ENCODE data around the gene CXXC5.
"Not testable (repeated sequence)": the region's sequence is repeated elsewhere in the genome, so short reads cannot be mapped to it uniquely, and the experiment has no call there.

The CXXC5 gene

GRCh38 chr5:139648205-139649081 is at the start of gene CXXC5:
Gene CXXC5 (plus strand): TSS chr5:139648349. CDS start chr5:139680524, 32,175 bp downstream.
- DNase-seq = peak; percentile 51 to 63

GRCh38 chr5:139598601-139598965 is 49.6 kb upstream of the CXXC5 start:
- not testable (repeated sequence) for DNase-seq

DNA sequence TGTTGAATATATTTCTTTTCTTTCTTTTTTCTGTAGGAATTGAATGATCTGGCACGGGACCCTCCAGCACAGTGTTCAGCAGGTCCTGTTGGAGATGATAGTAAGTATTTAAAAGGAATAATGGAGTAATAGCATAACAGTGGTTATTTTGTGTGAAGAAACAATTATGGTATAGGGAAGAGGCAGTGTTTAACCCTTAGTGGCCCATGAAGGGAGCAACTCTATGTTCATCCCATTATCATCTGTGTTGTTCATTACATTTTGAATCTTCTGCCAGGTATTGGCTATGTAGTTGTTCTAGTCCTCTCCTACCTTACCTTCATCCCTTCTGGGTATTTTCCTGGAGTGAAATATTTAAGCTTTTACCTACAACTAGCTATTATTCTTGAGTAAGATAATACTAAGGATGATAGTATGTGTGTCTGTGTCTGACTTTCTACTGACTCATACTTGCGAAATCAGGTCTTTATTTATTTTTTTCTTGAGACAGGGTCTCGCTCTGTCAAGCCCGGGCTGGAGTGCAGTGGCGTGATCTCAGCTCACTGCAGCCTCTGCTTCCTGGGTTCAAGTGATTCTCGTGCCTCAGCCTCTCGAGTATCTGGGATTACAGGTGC is 47.7 kb upstream of the CXXC5 start:
- DNase-seq = no peak

DNA sequence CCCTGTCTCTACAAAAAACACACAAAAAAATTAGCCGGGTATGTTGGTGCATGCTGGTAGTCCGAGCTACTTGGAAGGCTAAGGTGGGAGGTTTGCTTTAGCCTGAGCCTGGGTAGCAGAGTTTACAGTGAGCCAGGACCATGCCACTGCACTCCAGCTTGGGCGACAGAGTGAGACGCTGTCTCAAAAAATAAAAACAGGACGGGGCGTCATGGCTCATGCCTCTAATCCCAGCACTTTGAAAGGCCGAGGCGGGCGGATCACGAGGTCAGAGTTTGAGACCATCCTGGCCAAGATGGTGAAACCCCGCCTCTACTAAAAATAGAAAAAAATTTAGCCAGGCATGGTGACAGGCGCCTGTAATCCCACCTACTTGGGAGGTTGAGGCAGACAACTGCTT is 46.7 kb upstream of the CXXC5 start:
- no peak for DNase-seq

- DNase-seq = not testable (repeated sequence)
Observed at GRCh38 chr5:139601948-139602347, 46.2 kb upstream of the CXXC5 start.

GRCh38 chr5:139605887-139606286 is 42.3 kb upstream of the CXXC5 start:
- no peak for DNase-seq

DNA sequence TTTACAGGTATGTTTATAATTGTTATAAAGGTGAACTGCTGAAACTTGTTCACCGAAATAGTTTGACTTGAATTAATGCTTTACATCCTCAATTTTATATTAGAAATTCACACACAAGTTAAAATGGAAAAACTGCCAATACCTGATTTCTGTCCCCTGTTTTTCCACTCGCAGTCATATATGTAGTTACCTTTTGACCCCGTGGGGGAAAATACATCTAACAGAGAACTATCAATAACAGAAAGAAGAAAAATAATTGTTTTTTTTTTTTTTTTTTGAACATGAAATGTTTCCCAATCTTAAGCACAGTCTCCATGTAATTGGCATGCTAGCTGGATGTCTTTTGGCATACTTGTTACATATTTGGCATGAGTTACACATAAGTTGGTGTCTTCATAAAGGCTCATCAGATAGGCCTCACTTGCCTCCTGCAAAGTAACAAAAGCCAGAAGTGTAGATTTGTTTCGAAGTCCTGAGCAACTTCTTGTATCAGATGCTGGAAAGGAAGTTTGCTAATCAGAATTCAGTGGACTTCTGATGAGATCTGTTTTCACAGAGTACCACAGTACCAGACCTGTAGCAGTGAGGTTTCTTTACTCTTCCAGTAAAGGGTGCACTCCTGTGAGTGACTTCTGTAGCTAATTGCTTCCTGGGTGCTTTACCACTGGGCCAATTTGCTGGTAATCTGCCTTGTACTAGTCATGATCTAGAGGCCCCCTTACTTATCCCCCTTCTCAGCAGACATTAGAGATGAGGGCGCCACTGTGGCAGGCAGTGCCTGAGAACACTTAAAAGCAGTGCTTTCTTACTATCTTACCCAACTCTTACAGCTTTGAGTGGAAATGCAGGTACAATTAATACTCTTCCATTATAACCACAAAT is 36.2 kb upstream of the CXXC5 start:
- DNase-seq = no peak

- no peak for DNase-seq
Observed at GRCh38 chr5:139619861-139620260, 28.3 kb upstream of the CXXC5 start.

GRCh38 chr5:139625398-139625797 is 22.8 kb upstream of the CXXC5 start:
- not testable (repeated sequence) for DNase-seq

GRCh38 chr5:139630855-139631254 is 17.3 kb upstream of the CXXC5 start:
- no peak for DNase-seq

DNA sequence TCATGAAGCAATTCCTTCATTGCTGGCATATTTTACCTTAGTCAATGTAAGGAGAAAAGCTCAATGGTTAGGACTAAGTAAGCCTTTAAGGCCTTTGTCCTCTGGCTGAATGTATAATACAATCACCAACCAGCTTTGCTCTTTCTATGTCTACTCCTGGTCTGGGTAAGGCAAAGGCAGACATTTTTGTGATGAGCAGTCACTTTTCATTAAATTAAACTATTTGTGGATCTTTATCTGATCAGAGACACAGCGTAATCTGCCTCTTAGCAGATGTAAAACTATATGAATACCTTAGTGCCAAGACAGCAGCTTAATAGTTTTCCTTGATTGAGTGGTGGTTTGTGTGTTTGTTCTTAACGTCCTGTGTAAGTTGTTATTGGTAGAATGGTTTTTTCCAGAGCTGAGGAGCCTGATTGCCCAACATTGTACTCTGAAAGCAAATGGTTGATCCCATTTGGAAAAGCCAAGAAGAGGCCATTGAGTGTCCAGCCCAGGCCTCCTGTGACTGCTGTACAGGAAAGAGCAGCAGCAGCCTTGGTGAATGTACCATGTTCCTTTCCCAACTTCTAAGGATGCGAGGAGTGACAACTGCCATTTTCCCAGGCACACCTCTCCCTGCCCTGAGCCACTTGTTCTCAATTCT is 16.5 kb upstream of the CXXC5 start:
- DNase-seq = no peak

- DNase-seq = peak; percentile 40 to 49
Observed at GRCh38 chr5:139633295-139634027, 14.7 kb upstream of the CXXC5 start.

- no peak for DNase-seq
Observed at GRCh38 chr5:139634028-139634325, 14.2 kb upstream of the CXXC5 start.

DNA sequence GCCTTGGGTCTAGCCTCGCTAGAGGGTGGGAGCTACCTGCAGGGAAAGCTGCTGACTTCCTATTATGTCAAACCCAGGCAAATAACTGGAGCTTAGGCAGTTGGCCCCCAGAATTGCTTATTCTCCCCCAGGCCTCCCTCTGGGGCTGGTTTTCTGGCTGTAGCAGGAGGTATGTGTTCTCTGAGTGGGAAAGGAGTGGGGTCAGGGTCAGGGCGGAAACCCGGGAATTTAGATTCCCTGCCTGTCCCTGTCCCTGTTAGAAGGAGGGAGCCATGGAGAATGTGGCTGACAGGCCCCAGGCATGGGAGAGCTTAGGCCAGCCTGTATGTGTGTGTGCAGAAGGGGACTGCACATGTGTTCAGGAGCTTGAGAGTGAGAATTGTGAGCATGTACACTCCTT is 13.6 kb upstream of the CXXC5 start:
- DNase-seq = no peak

GRCh38 chr5:139635191-139635590 is 13.0 kb upstream of the CXXC5 start:
- no peak for DNase-seq

DNA sequence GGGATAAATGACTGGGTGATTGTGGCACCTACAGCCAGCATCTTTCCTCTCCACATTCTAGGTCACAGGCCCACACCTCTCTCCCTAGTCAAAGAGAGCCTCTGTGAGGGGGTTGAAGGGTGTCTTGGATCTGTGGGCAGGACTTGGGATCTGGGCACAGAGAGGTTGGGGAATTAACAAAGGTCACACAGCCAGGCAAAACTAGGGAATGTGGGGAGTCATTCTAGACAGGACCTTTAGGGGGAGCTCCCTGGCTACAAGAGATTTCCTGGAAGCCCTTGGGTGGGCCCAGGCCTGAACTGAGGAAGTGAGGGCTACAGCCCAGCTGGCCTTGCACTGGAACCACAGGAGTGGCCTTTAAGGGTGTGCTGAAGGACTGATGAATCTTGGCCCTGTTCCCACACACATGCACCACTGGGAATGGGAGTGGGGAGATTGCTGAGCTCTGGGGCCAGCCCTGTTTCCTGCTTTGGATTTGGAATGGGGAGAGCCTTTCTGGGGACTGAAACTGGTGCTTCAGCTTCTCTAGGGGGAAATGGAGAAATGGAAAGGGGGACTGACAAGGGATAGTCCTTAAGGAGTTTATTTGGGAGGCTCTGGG is 12.4 kb upstream of the CXXC5 start:
- no peak for DNase-seq

GRCh38 chr5:139636207-139636792 is 11.8 kb upstream of the CXXC5 start:
- DNase-seq = peak in 1 of 2 experiments; percentile 41

DNA sequence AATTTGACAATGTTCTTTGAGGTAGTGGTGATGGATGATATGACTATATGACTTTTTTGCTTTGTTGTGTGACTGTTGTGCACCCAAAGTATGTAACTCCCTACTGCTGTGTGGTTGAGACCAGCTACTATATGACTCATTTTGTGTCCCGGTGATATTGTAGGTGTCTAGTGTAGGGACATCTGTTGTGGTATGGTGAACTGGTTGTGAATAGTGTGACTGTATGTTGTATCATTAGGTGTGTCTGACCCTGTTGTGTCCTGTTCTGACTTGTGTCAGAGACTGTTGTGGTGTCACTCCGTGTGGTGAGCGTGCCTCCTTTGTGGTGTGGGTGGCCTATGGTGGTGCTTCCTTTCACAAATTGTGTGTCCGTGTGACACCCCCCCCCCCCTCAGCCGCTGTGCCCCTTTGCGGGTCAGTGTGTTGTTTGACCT is 11.2 kb upstream of the CXXC5 start:
- DNase-seq = no peak

GRCh38 chr5:139637438-139638089 is 10.6 kb upstream of the CXXC5 start:
- DNase-seq = peak in 1 of 2 experiments; percentile 31

DNA sequence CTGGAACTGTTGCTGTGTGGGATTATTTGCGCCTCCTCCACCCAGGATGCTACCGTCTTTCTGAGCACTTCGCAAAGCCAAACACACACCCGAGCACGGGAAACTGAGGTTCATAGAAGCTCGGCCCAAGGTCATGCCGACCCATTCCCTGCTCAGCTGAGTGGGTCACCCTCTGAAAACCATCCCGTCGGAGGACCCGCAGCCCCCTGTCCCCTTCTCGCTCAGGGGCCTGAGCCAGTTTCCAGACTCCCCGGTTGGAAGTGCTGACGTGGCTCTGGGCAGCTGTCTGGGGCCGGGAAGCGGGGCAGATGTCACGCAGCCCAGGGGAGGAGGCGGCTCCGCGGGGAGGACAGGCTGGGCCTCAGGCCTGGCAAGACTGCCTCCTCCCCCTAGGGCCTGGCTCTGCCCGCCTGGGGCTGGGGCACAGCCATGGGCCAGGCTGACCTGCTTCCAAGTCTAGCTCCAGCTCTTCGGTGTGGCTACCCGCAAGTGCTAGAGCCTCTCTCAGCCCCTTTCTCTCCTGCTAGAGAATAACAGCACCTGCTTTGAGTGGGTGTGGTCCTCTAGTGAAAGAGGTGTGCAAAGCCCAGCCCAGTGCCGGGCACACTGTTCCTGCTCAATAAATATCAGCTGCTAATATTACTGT is 9.9 kb upstream of the CXXC5 start:
- no peak for DNase-seq

All from stimulated activated CD4-positive, alpha-beta T cell treated with anti-CD3 and anti-CD28 coated beads, Interleukin-4, amount 100 ng/mL, for 4 hours (primary cell).